Psoas muscle (tissue), 8 donors: ENCODE results near the gene API5. TPM values are rescaled to one million over a fixed set of nuclear protein-coding genes. Genes with fewer than 3 reads are reported as not detected.

Source experiments
- ATAC-seq, 4 donors: fragments of 200-7000 bp; cut with Tn5 transposase; one replicate each; pipeline ENCODE4 v1.9.1; 2020; ENCODE audit warnings: moderate library complexity in 3 of 4, mild to moderate bottlenecking in 2 of 4
- DNase-seq, 2 donors: peaks; one replicate each; pipeline ENCODE4 v3.0.0-alpha.2; 2020
- H3K27ac ChIP-seq: fragments of 200-600 bp; one replicate; pipeline ENCODE4 v1.8.0; 2022
- H3K27me3 ChIP-seq, 3 donors: fragments of 200-600 bp in 1 of 3; one replicate each; pipeline versions ENCODE4 v1.6.1 to v1.8.0; 2013 to 2022; ENCODE audit warnings: low read length in 2 of 3, mild to moderate bottlenecking in 2 of 3, moderate library complexity in 1 of 3; ENCODE audit not compliant: insufficient read depth in 3 of 3
- H3K36me3 ChIP-seq, 2 donors: fragments of 200-600 bp in 1 of 2; one replicate each; pipeline versions ENCODE4 v1.6.1 to v1.8.0; 2013 to 2022; ENCODE audit warnings: low read depth in 1 of 2, mild to moderate bottlenecking in 1 of 2, moderate library complexity in 1 of 2; ENCODE audit not compliant: insufficient read depth in 1 of 2
- H3K4me1 ChIP-seq: fragments of 200-600 bp; one replicate; pipeline ENCODE4 v1.8.0; 2022
- H3K4me3 ChIP-seq: fragments of 200-600 bp; one replicate; pipeline ENCODE4 v1.8.0; 2022; ENCODE audit warnings: mild to moderate bottlenecking
- H3K9me3 ChIP-seq: fragments of 200-600 bp; one replicate; pipeline ENCODE4 v1.8.0; 2022
- CTCF ChIP-seq: fragments of 200-600 bp; IDR thresholded peaks from one replicate; pipeline ENCODE4 v1.8.0; 2022; ENCODE audit warnings: antibody characterized with exemption
- WGBS, 3 donors: extraction: QIAGEN DNeasy Blood & Tissue Kit; methylation state at CpG; one replicate each; pipeline versions ENCODE4 v1.1.6 to v1.1.7; 2013; 5-methylcytosine and 5-hydroxymethylcytosine counted together
- intact Hi-C, 2 donors: fragments of 100-400 bp; cut with DNase I; formaldehyde crosslinking; loops; one replicate each; pipeline versions ENCODE4 v1.11.0 to v1.14.2; 2022
- polyA plus RNA-seq, 3 donors: library from polyadenylated mRNA; stranded (reverse); fragments of 200-250 nt; gene quantifications; one replicate each; pipeline ENCODE4 v1.2.3, GENCODE V29; 2013
- total RNA-seq, 4 donors: library from RNA; stranded (reverse); fragmentation: NEBNext Ultra II Directional in 2 of 4; extraction: Animal tissue kit (Norgen Biotek cat#: 25700) in 2 of 4; gene quantifications; one replicate each; pipeline versions ENCODE4 v1.2.1 to v1.2.4, GENCODE V29; 2021 to 2023
- donor health status: healthy with polysubstance abuse.
- donor health status: DM: no; HTN: no; CAD: no; lungs with moderate emphysema.
- donor health status: Bipolar disorder and iron deficiency.
- donor health status: healthy.
- donor health status: DM: yes; HTN: yes; CAD: no.
- donor health status: DM: no; HTN: no; CAD: no.
- donor health status: DM: no; HTN: no; CAD: no.
- donor health status: DM: yes; HTN: yes; CAD: no.

Gene API5
- total and polyA plus RNA-seq, 7 donors = 27.9 to 99.6 (median 49.8) TPM

- no peaks in the 10 kb centered on the region for H3K4me1 ChIP-seq
- H3K9me3 ChIP-seq = no peaks in the 10 kb centered on the region
- no peaks in the 10 kb centered on the region for H3K27me3 ChIP-seq
- ATAC-seq (no peak), DNase-seq (no peak)
- H3K27ac ChIP-seq = no peak overlapping the region
- intact Hi-C loops = loop anchor here in 1 of 2 donors (10.0 kb wide), 1 partner anchor 1825 kb away; no protein-coding TSS in a partner anchor
- no peak for TF ChIP-seq CTCF
- no peaks in the 10 kb centered on the region for H3K36me3 ChIP-seq
- H3K4me3 ChIP-seq = no peak overlapping the region
- WGBS, 3 donors = 84 to 91% (median 86%) methylated on average over 3 of the region's 3 CpGs
Measured at GRCh38 chr11:43289368-43289767, 22.4 kb upstream of the API5 start.

- H3K27me3 ChIP-seq = peaks cover 0 to 5% (median 2%) of the 10 kb centered on the region in 3 donors
- H3K27ac ChIP-seq = no peak overlapping the region
- no peak for ATAC-seq
- WGBS, 3 donors = 76 to 84% (median 77%) methylated on average over 7 of the region's 7 CpGs
- no peak for TF ChIP-seq CTCF
- H3K4me1 ChIP-seq = no peaks in the 10 kb centered on the region
- H3K36me3 ChIP-seq = no peaks in the 10 kb centered on the region
- H3K4me3 ChIP-seq = no peak overlapping the region
- intact Hi-C loops = no loop called here
- H3K9me3 ChIP-seq = no peaks in the 10 kb centered on the region
- DNase-seq = no peak
Measured at GRCh38 chr11:43298397-43298796, 13.4 kb upstream of the API5 start.

- Histone ChIP-seq H3K4me1 (peaks cover 22% of the 10 kb centered on the region), H3K27ac (no peak overlapping the region), H3K36me3 (peaks cover 0 to 27% of the 10 kb centered on the region in 2 donors), H3K9me3 (no peaks in the 10 kb centered on the region), H3K4me3 (no peak overlapping the region), H3K27me3 (no peaks in the 10 kb centered on the region)
- ATAC-seq = no peak
- intact Hi-C loops = no loop called here
- no peak for DNase-seq
- 85 to 93% (median 88%) methylated on average over 2 of the region's 2 CpGs for WGBS, 3 donors
- TF ChIP-seq CTCF = no peak
Measured at GRCh38 chr11:43315966-43316365, 4.2 kb downstream of the API5 start.

GRCh38 chr11:43316451-43316850, 4.7 kb downstream of the API5 start:
- intact Hi-C loops = no loop called here
- Histone ChIP-seq H3K27me3 (no peaks in the 10 kb centered on the region), H3K9me3 (no peaks in the 10 kb centered on the region), H3K4me3 (no peak overlapping the region), H3K27ac (no peak overlapping the region), H3K36me3 (peaks cover 0 to 32% of the 10 kb centered on the region in 2 donors), H3K4me1 (peaks cover 22% of the 10 kb centered on the region)
- ATAC-seq (no peak), DNase-seq (no peak)
- WGBS, 3 donors = 90 to 97% (median 95%) methylated on average over 6 of the region's 6 CpGs
- TF ChIP-seq CTCF = no peak

- intact Hi-C loops = no loop called here
- Histone ChIP-seq H3K36me3 (peaks cover 20 to 100% of the 10 kb centered on the region in 2 donors), H3K4me3 (no peak overlapping the region), H3K4me1 (no peaks in the 10 kb centered on the region), H3K27ac (no peak overlapping the region), H3K9me3 (no peaks in the 10 kb centered on the region), H3K27me3 (no peaks in the 10 kb centered on the region)
- TF ChIP-seq CTCF = no peak
- DNase-seq (no peak), ATAC-seq (no peak)
- 77 to 84% (median 79%) methylated on average over 2 of the region's 2 CpGs for WGBS, 3 donors
Measured at GRCh38 chr11:43327987-43328386, 16.2 kb downstream of the API5 start.
